DMS 273 (cell line): Measurements from ENCODE around the gene SMARCA4.
A peak's percentile ranks its signal among the peaks of the same experiment; 100 is the strongest.
"Not testable (repeated sequence)": the region's sequence is repeated elsewhere in the genome, so short reads cannot be mapped to it uniquely, and the experiment has no call there.

Experiments
- DNase-seq: peaks from one replicate; lab custom pipeline; 2025; ENCODE audit not compliant: unreplicated experiment; lab: John Stamatoyannopoulos, UW

The SMARCA4 gene

DNA sequence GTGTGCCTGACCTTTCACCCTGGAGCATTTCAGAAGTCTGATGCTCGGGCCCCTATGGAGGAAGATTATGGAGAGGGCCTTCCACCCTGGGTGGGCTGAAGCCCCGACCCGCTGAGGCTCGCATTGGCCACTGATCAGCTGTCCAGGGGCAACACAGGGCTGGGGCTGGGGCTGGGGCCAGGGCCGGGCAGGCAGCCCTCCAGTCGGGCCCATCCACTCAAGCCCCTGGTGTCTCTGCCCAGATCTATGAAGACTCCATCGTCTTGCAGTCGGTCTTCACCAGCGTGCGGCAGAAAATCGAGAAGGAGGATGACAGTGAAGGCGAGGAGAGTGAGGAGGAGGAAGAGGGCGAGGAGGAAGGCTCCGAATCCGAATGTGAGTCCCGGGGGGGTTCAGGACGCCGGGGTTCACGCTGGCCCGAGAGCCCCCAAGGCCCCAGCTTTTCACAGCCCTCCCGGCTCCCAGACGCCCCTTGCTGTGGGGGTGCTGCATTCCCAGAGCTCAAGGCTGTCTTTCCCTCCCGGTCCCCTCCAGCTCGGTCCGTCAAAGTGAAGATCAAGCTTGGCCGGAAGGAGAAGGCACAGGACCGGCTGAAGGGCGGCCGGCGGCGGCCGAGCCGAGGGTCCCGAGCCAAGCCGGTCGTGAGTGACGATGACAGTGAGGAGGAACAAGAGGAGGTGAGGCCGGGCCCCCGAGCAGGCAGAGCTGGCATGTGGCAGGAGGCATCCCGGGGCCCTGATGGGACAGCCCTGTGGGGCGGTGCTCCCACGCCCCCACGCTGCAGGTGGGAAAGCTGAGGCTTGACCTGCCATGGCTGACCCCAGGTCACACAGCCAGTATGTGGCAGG, 98.9 kb downstream of the SMARCA4 start:
- DNase-seq: no peak

DNA sequence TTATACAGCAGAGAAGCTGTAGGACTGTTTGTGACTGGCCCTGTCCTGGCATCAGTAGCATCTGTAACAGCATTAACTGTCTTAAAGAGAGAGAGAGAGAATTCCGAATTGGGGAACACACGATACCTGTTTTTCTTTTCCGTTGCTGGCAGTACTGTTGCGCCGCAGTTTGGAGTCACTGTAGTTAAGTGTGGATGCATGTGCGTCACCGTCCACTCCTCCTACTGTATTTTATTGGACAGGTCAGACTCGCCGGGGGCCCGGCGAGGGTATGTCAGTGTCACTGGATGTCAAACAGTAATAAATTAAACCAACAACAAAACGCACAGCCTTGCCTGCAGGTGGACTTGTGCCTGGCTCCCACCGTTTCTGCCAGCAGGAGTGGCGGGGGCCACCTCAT, 101.1 kb downstream of the SMARCA4 start:
- no peak for DNase-seq

DNA sequence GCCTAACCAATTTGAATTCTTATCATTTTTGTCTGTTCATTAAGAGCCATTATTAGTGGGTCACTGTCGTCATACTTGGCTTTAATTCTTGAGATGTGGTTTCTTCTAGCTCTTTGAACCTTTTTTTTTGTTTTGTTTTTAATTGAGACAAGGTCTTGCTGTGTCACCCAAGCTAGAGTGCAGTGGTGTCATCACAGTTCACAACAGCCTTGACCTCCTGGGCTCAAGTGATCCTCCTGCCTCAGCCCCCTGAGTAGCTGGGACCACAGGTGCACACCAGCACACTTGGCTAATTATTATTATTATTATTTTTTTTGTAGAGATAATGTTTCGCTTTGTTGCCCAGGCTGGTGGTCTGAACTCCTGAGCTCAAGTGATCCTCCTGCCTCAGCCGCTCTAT, 102.6 kb downstream of the SMARCA4 start:
- no peak for DNase-seq

DNA sequence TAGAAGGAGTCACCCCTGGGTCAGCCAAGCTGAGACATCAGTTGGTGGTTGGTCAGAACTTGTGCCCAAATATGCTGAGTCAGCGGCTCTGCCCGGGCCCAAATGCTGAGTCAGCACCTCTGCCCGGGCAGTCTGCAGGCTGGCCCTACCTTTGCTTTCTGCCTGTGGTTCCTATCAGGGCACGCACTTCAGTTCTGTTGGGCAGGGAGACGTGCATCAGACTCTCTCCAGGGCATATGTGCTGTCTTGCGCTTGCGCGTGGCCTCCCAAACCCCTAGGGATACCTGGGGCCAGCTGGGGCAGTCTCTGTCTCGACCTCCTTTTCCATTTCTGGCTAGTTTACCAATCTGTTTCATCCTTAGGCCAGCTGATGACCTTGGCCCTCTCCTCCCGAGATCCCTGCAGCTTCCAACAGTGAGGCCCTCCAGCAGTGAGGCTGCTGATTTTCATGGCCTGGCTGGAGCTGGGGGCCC, 104.0 kb downstream of the SMARCA4 start:
- DNase-seq: peak; percentile 32

DNA sequence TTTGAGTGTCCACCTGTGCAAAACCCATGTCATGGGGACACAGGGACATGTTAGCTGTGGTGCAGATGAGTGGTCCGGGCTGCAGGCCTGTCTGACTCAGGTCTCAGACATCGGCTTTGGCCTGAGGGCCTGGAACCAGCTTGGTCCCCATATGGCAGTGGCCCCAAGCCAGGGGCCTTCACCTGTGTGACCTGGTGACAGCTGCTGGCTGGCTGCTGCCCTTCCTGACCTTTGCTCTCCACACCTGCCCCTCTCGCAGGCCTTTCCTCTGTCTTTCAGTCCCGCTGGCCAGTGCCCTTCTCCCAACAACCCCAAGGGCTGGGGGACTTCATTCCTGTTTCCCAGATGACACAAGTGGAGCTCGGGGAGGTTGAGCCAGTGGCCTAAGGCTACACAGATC, 105.5 kb downstream of the SMARCA4 start:
- no peak for DNase-seq

DNA sequence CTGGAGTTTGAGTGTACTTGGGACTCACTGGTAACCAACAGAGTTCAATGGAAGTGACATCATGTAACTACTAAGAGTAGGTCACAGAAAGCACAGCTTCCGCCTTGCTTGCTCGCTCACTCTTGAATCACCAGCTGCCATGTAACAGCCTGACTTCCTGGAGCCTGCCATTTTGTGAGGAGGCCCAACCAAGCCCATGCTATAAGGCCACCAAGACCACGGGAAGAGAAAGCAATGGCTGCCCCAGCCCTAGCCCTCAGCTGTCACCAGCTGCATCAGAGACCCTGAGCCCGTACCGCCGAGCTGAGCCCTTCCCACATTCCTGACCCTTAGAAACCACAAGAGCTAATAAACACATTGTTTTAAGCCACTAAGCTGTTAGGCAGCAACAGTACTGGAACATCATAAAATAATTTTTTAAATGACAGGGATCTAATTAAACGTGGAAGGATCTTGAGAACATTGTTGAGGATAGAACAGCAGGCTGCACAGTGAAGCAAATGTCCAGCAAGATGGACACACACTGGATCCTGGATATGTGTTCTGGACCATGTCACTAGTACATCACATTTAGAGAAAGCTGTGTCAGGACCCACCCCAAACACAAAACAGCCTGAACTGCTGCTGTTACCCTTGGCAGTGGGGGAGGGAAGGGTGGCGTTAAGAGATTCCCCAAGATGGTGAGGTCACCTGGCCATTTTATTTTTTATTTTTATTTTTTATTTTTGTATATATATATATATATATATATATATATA, 106.7 kb downstream of the SMARCA4 start:
- no peak for DNase-seq

DNA sequence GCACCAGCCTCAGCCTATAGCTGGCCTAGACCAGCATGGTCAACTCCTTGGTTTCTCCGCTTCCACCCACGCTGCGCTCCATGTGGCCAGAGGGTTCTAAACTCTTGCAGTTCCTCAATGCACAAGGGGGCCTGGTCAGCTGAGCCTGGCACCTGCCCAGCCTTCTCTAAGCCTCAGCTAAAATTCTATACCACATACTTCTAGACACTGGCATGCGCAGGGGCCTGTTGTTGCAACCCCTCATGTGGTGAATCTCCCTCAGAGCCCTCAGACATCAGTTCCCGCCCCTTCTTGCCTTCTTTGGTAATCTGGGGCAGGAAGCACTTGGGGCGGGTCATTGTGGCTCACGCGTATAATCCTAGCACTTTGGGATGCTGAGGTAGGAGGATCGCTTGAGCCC, 108.7 kb downstream of the SMARCA4 start:
- DNase-seq: no peak

DNA sequence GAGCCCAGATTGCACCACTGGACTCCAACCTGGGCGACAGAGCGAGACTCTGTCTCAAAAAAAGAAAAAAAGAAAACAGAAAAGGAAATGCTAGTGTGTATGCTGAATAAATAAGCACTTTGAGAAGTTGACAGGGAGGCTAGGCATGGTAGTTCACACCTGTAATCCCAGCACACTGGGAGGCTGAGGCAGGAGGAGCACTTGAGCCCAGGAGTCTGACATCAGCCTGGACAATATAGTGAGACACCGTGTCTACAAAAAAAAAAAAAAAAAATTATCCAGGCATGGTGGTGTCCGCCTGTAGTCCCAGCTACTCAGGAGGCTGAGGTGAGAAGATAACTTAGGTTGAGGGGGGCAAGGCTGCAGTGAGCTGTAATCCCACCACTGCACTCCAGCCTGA, 109.3 kb downstream of the SMARCA4 start:
- no peak for DNase-seq

DNA sequence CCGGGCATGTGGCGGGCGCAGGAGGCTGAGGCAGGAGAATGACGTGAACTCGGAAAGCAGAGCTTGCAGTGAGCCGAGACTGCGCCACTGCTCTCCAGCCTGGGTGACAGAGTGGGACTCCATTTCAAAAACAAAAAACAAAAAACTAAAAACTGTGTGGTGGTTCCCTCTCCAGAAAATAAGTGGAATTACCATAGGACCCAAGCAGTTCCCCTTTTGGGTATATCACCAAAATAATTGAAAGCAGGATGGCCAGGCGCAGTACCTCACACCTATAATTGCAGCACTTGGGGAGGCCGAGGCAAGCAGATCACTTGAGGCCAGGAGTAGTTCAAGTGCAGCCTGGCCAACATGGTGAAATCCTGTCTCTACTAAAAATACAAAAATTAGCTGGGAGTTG, 112.7 kb downstream of the SMARCA4 start:
- no peak for DNase-seq

DNA sequence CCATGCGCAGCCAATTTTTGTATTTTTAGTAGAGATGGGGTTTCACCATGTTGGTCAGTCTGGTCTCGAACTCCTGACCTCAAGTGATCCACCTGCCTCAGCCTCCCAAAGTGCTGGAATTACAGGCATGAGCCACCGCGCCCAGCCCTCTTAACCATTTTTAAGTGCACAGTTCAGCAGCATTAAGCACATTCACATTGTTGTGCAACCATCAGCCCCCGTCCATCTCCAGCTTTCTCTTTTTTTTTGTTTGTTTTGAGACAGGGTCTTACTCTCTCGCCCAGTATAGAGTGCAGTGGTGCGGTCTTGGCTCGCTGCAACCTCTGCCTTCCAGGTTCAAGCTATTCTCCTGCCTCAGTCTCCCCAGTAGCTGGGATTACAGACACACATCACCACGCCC, 116.0 kb downstream of the SMARCA4 start:
- not testable (repeated sequence) for DNase-seq

DNA sequence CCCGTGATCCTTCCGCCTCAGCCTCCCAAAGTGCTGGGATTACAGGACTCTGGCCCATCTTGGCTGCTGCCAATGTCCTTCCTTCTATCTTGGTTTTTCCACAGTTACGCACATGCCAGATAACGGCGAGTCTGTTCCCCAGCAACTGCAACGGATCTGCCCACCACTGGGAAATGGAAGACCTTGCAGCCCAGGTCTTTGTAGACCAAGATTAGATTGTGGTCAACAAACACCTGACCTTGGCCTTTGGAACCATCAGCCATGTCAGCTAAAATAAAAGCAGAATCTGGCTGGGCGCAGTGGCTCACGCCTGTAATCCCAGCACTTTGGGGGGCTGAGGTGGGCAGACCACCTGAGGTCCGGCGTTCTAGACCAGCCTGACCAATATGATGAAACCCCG, 118.1 kb downstream of the SMARCA4 start:
- no peak for DNase-seq

DNA sequence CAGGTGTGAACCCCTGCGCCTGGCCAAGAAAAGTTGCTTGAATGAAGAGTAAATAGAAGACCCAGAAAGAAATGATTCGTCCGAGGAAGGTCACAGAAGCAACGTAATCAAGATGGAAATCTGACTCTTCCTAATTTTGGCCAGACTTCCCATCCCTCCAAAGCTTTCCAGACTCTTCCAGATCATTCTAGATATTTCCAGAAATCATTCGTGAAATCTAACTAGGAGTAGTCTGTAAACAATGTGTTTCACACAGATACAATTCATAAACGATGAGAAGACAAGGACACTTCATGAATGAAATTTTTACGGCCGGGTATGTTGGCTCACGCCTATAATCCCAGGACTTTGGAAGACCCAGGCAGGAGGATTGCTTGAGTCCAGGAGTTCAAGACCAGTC, 119.2 kb downstream of the SMARCA4 start:
- DNase-seq: no peak

DNA sequence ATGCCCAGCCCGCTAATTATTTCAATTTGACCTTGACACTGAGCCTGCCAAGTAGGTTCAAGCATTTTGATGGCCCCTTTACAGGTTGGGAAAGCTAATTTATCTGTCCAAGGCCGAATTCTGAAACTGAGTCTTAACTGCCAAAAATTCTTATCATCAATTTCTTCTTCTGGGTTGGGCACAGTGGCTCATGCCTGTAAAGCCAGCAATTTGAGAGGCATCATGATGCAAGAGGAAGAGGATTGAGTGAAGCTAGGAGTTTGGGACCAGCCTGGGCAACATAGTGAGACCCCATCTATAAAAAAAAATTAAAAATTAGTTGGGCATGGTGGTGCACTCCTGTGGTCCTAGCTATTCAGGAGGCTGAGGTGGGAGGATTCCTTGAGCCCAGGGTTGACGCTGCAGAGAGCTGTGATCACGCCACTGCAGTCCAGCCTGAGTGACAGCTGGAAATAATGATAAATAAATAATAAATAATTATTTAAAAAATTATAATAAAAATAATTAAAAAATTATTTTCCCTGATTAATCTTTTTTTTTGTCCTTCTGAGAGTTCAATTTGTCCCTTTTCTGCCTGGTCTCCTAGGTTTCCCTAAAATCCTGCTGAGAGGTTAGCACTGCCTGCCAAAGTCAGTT, 127.2 kb downstream of the SMARCA4 start:
- no peak for DNase-seq

DNA sequence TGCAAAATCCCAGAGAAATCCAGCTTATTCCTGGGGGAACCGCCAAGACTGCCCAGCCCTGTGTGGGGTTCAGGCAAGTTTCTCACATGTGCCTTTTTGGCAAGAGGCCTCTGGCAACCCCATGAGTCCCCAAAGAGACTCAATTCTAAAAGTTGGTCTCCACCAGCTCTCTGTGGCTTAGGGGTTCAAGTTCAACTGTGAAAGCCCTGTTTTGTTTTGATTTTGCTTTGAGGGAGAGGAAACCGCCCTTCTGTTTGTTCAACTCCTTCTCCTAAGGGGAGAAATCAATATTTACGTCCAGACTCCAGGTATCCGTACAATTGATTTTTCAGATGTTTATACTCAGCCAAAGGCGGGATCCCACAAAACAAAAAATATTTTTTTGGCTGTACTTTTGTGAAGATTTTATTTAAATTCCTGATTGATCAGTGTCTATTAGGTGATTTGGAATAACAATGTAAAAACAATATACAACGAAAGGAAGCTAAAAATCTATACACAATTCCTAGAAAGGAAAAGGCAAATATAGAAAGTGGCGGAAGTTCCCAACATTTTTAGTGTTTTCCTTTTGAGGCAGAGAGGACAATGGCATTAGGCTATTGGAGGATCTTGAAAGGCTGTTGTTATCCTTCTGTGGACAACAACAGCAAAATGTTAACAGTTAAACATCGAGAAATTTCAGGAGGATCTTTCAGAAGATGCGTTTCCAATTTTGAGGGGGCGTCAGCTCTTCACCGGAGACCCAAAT, 127.8 kb downstream of the SMARCA4 start:
- peak; percentile 41 for DNase-seq

DNA sequence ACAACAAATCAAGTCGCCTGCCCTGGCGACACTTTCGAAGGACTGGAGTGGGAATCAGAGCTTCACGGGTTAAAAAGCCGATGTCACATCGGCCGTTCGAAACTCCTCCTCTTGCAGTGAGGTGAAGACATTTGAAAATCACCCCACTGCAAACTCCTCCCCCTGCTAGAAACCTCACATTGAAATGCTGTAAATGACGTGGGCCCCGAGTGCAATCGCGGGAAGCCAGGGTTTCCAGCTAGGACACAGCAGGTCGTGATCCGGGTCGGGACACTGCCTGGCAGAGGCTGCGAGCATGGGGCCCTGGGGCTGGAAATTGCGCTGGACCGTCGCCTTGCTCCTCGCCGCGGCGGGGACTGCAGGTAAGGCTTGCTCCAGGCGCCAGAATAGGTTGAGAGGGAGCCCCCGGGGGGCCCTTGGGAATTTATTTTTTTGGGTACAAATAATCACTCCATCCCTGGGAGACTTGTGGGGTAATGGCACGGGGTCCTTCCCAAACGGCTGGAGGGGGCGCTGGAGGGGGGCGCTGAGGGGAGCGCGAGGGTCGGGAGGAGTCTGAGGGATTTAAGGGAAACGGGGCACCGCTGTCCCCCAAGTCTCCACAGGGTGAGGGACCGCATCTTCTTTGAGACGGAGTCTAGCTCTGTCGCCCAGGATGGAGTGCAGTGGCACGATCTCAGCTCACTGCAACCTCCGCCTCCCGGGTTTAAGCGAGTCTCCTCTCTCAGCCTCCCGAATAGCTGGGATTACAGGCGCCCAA, 128.6 kb downstream of the SMARCA4 start, which contains the start of gene LDLR:
LDLR (plus strand) TSS at position 210 of the 760 bp plus-strand sequence; CDS start at position 296, 86 bp downstream.
- DNase-seq: peak; percentile 97

DNA sequence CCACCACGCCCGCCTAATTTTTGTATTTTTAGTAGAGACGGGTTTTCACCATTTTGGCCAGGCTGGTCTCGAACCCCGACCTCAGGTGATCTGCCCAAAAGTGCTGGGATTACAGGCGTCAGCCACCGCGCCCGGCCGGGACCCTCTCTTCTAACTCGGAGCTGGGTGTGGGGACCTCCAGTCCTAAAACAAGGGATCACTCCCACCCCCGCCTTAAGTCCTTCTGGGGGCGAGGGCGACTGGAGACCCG, 129.1 kb downstream of the SMARCA4 start:
- peak; percentile 90 for DNase-seq

DNA sequence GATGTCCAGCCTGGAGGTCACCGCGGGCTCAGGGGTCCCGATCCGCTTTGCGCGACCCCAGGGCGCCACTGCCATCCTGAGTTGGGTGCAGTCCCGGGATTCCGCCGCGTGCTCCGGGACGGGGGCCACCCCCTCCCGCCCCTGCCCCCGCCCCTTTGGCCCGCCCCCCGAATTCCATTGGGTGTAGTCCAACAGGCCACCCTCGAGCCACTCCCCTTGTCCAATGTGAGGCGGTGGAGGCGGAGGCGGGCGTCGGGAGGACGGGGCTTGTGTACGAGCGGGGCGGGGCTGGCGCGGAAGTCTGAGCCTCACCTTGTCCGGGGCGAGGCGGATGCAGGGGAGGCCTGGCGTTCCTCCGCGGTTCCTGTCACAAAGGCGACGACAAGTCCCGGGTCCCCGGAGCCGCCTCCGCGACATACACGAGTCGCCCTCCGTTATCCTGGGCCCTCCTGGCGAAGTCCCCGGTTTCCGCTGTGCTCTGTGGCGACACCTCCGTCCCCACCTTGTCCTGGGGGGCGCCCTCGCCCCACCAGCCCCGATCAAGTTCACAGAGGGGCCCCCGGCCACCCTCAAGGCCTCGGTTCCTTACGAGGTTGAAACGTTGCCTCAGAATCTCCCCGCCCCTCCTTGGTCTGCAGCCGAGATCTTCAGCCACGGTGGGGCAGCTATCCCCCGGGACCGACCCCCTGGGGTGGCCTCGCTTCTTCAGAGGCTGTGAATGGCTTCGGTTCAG, 129.6 kb downstream of the SMARCA4 start:
- DNase-seq: peak; percentile 99

DNA sequence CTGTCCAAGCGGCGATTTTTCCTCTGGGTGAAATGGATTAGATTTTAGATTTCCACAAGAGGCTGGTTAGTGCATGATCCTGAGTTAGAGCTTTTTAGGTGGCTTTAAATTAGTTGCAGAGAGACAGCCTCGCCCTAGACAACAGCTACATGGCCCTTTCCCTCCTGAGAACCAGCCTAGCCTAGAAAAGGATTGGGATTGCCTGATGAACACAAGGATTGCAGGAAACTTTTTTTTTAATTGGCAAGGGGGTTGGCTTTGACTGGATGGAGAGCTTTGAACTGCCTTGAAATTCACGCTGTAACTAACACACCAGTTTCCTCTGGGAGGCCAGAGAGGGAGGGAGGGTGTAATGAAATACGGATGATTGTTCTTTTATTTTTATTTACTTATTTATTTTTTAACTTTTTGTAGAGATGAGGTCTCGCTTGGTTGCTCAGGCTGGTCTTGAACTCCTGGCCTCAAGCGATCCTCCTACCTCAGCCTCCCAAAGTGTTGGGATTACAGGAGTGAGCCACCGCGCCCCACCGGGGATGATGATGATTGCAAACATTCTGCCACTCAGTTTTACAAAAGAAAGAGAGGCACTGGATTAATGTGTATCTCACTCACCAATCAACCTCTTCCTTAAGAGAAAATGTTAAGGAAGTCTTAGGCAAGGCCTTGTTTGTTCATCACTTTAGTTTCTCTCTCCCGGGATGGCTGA, 130.3 kb downstream of the SMARCA4 start:
- no peak for DNase-seq

DNA sequence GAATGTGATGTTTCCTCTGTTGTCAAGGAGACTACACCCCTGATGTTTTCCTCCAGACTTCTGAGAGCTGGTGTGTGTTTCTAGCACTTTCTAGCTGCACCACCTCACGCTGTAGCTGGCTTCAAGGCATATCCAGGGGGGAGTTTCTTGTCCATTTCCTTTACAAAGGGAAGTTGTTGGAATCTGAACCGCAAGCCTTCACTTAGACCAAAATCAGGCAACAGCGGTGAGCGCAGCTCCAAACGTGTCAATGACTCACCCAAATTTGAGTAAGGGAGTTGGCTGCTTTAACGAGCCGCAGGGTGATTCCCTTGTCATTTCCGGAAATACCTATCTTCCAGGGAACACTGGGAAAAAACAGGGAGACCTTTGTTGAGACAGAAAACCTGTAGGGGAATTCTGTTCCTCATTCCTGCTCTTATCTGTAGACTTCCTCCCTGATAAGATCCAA, 130.9 kb downstream of the SMARCA4 start:
- DNase-seq: no peak
